Stimulated activated CD8-positive, alpha-beta memory T cell treated with anti-CD3 and anti-CD28 coated beads, Interleukin-12 subunit alpha, Interleukin-12 subunit beta, amount 100 ng/mL, for 24 hours (primary cell): ENCODE data around the gene CNPY1.

Experiments
- DNase-seq: peaks from one replicate; pipeline ENCODE4 v3.0.0-alpha.2; 2020; ENCODE audit errors: extremely low read depth

The CNPY1 gene

DNA sequence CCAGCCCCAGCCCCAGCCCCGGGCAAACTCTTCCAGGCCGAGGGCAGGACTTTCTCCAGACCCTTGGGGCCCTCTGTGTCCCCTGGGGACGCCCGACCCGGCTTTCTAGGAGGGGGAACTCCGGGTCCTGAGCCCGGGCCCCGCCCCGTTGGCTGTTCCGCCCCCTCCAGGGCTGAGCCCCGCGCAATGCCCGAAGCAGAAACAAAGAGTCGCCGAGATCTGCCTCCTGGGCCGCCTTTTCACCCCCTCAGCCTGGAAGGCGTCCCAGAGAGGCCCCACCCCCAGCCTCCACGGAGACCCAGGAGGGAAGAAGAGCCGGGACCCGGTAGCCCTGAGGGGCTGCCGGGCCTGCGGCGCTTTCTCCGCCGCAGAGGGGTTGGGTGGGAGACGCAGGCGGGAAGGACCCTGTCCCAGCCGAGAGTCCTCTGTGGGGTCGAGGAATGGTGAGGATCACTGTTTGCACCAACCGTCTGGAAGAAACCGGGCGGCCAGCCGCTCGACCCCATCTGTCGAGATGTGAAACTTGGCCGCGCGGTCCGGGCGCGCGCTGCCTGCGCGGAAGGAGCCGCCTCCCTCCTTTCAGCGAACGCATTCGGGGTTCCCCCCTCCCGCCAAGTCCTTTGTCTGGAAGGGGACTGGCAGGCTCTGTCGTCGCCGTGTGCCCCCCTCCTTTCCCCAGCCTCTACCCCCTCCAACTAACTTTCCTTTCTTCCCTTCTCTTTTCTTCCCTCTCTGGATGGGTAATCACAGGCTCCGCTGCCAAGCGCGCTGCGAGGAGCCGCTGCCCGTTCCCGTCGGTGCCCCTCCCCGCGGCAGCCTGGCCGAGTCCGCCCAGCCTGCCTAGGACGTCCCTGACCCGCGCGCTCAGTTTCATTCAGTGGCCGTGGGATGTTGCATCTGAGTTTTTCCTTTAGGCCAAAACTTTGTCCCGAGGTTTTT lies 78.2 kb downstream of the CNPY1 start:
- no peak for DNase-seq

DNA sequence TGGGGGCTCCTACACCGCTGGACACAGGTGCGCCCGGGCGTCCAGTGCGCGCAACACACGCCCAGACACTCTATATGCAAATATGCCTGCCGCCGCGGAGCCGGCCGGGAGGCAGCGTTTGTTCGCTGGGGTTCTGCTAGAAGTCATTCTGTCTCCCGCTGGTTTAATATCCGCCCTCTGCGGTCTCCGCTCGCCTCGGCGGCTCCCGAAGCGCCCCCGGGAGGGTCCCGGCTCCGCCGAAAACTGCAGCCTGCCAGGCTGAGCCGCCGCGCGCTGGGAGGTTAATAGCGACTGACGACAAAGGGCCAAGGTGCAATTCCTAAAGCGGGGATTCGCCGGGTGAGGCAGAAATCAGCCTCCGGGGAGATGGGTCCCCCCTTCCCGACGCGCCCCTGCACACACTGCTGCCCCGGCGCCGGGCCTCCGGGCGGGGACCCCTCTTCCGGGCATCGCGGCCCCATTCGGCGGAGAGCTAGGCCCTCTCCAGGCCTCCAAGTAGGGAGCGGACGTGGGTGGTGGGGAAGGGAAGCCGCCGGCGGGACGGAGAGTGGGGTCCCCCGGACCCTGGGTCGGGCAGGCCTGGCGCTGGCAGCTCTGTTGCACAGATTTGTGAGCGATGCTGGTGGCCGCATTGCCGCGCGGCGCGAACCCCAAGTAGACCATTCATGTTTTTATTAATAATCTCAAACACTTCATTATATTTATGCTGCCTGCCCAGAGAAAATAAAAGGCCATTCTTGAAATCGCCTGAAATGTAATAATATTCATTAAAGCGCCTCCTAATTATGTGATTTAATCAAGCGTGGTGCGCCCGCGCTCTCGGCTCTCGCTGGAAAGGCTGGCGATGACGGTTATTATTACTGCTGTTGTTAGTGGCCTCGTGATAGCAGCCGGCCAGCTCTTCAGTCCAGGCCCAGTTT lies 79.3 kb downstream of the CNPY1 start:
- no peak for DNase-seq

GRCh38 chr7:155466142-155466813 lies 80.1 kb downstream of the CNPY1 start:
- DNase-seq, result no peak

DNA sequence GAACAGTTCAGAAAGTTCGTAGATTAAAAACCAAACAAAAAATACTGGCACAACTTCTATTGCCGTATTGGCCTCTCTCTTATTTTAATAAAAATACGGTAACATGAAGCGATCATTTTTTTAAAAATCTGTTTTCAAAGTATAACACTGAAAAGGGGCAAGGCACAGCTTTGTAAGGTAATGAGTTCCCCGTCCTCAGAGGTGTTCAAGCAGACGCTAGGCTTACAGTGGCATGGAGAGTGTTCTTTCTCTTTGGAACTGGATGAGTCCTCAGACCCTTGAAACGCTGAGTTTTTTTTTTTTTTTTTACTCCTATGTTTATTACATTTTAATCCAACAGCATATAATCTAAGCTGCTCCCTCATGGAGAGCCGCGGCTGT lies 80.6 kb downstream of the CNPY1 start:
- DNase-seq, result no peak

GRCh38 chr7:155464948-155465739 lies 81.2 kb downstream of the CNPY1 start:
- DNase-seq, result no peak

GRCh38 chr7:155464183-155464582 lies 82.2 kb downstream of the CNPY1 start:
- no peak for DNase-seq

DNA sequence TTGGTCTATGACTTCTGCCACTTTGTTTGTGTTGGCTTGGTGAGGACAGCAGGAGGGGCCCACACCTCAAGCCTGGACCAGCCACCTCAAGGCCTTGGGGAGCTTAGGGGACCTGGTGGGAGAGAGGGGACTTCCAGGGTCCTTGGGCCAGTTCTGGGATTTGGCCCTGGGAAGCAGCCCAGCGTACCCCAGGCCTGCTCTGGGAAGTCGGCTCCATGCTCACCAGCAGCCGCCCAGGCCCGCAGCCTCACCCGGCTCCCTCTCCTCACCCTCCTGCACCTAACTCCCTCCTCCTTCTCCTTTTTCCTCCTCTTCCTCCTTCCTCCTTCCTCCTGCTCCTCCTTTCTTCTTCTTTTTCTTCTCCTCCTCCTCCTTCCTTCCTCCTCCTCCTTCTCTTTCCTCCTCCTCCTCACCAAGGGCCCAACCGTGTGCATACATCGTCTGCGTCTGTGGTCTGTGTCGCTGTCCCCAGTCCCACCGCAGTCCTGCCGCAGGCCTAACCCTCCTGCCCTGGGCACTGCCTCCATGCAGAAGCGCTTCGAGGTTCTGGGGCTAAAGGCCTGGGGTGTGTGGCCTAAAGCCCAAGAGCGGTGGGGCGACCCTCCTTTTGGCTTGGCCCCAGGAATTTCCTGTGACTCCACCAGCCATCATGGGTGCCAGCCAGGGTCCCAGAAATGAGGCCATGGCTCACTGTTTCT lies 83.1 kb downstream of the CNPY1 start:
- no peak for DNase-seq

DNA sequence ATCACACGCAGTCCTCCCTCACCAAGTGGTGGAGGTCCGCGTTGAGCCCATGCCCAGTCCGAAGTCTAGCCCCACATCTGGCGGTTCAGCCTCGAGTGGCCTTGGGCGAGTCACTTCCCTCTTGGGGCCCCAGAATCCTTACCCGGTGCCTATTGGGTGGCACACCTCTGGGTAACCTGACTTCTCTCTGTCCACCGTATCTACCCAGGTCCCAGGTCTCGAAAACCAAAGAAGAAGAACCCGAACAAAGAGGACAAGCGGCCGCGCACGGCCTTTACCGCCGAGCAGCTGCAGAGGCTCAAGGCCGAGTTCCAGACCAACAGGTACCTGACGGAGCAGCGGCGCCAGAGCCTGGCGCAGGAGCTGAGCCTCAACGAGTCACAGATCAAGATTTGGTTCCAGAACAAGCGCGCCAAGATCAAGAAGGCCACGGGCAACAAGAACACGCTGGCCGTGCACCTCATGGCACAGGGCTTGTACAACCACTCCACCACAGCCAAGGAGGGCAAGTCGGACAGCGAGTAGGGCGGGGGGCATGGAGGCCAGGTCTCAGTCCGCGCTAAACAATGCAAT lies 84.1 kb downstream of the CNPY1 start:
- DNase-seq, result no peak

GRCh38 chr7:155461631-155462030 lies 84.7 kb downstream of the CNPY1 start:
- DNase-seq, result no peak

DNA sequence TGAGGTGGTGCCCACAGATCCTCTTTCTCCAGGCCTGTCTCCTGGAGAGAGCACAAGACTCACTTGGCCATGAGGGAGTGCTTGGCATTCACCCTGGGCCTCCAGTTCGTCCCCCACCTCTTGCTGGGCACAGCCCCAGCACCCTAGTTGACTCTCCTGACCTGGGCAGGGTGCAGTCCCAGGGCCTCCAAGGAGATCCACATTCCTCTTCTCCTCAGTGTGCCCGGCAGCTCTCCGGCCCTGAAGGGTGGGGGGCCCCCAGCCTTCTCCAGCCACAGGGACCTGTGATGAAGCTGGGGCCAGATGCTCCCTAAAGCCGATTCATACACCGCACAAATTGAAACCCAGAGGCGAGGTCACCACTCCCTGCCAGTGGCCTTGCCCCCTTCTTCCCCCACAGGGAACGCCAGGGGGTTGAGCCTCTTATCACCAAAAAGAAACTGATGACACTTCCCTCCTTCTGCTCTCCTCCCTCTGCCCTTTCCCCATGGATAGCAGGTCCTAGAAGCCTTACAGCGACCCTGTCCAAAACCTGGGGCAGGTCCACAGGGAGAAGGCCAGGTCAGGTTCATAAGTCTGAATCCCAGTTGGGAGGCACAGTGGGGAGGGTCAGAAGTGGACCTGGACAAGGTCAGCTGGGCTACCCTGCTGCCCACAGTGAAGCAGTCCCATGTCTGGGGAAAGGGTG lies 85.3 kb downstream of the CNPY1 start:
- no peak for DNase-seq

DNA sequence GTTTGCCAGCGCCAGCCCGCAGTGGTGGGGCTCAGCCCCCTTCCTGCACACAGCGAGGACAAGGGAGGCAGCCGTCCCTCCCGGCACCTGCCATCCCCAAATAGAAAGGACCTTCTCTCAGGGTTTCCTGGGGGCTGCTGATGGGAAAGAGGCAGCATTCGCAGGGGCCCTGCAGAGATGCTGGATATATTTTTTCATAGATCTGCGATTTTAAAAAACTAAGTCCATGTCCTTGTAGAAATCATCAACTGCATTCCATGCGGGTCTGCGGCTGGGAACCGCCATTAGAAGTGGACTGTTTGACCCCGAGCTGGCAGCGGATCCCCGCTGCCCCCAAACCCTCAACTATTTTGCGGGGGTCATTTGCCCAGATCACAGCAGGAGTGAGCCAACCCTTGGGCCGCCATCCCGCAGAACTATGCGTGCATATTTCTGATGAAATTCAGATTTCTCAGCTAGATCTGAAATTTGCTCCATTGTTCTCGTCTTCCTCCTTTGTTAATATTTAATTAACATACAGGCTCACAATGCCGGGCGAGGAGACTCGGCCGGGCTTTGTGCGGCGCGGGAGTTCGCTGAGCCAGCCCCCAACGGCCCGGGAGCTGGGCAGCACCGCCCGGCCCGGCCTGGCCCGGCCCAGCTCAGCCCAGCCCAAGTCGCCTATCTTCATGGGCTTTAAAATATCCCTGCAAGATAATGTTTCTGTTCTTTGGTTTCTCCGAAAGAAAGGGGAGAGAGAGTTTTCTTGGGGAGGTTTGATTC lies 86.5 kb downstream of the CNPY1 start:
- DNase-seq, result no peak

DNA sequence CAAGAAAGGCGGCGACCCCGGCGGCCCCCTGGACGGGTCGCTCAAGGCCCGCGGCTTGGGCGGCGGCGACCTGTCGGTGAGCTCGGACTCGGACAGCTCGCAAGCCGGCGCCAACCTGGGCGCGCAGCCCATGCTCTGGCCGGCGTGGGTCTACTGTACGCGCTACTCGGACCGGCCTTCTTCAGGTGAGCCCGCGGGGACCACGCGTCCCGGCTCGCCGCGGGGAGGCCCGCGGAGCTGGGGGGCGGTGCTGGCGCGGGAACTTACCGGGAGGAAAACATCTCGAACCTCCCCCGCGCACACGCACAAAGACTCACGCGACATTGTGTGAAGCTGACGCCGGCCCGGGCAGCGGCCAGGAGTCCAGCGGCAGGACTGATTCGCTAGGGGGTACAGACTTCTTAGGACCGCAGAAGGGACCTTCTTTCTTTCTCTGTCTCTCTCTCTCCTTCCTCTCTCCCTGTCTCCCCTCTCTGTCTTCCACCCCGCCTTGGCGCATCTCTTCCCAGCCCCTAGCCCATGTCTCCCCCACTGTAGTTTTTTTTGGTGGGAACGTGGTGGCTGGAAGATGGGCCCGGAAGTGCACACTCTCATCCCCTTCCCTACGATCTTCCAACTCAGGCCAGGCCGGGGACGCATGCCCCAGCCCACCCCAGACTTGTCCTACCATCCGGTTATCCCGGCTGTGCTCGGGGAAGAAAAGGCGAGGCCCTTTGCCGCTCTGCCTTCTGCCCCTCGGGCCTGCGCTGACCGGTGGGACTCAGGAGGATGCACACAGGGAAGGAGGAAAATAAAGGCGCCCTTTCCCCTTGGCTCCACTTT lies 87.3 kb downstream of the CNPY1 start:
- no peak for DNase-seq

GRCh38 chr7:155458111-155458877 lies 88.1 kb downstream of the CNPY1 start, which contains the start of gene EN2:
EN2 (plus strand) TSS chr7:155458129; CDS start chr7:155458378, 249 bp downstream.
- no peak for DNase-seq

DNA sequence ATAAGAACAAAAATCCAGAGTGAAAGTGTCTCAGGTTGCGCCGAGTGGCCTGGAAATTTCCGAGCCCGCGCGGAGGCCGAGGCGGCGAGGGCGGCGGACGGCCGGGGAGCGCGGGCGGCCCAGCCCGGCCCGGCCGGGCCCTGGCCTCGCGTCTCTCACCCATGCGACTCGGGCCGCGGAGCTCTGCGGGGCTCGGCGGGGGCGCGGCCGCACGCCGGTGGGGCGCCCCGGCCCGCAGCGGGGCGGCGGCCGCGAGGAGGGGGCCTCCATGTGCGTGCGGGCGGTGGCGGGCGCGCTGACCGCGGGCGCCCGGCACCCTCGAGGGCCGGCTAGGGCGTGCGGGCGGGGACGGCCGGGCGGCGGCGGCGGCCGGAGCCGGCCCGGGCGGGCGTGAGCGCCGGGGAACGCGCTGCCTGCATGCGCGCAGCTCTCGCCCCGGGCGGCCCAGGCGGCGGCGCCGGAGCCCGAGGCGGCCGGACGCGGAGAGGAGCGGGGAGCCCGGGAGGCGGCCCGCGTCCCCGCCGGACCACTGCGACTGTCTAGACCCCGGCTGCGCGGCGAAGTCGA lies 88.7 kb downstream of the CNPY1 start:
- DNase-seq, result no peak

- no peak for DNase-seq
Measured at GRCh38 chr7:155456738-155457543, 89.4 kb downstream of the CNPY1 start.
